Progenitor cell of endocrine pancreas (in vitro differentiated cells): ENCODE data around the gene MTARC2. TPM values are rescaled to one million over a fixed set of nuclear protein-coding genes. Genes with fewer than 3 reads are reported as not detected.
"Not testable (repeated sequence)": the region's sequence is repeated elsewhere in the genome, so short reads cannot be mapped to it uniquely, and the experiment has no call there.

Source experiments
- DNase-seq: peaks from one replicate; pipeline ENCODE4 v3.0.0; 2021; ENCODE audit warnings: low spot score; ENCODE audit not compliant: unreplicated experiment
- H3K27ac Mint-ChIP-seq: 2 replicates; pipeline ENCODE4 v1.8.0; 2021; ENCODE audit warnings: mild to moderate bottlenecking, moderate library complexity, mixed read lengths
- H3K27me3 Mint-ChIP-seq: 2 replicates; pipeline ENCODE4 v1.8.0; 2021; ENCODE audit warnings: mixed read lengths
- H3K36me3 Mint-ChIP-seq: 2 replicates; pipeline ENCODE4 v1.8.0; 2022; ENCODE audit warnings: mixed read lengths; ENCODE audit not compliant: insufficient read depth
- H3K4me1 Mint-ChIP-seq: 2 replicates; pipeline ENCODE4 v1.8.0; 2021; ENCODE audit warnings: low read depth, mixed read lengths
- H3K4me3 Mint-ChIP-seq: 2 replicates; pipeline ENCODE4 v1.8.0; 2021; ENCODE audit warnings: low read depth, mild to moderate bottlenecking, moderate library complexity, mixed read lengths
- H3K9me3 Mint-ChIP-seq: 2 replicates; pipeline ENCODE4 v1.8.0; 2021; ENCODE audit warnings: low read depth, mixed read lengths
- total RNA-seq: library from RNA; stranded (reverse); gene quantifications from 2 replicates; pipeline ENCODE4 v1.2.1, GENCODE V29; 2021
- TF ChIP-seq, protein P1 (sequence below): fragments of 200-600 bp; sonication (generic); IDR thresholded peaks from one replicate; pipeline ENCODE4 v1.5.0; 2021; ENCODE audit warnings: antibody characterized with exemption, mild to moderate bottlenecking; ENCODE audit not compliant: unreplicated experiment

Gene MTARC2
- total RNA-seq, 1 donor from 2014 or later: 14.3 TPM

DNA sequence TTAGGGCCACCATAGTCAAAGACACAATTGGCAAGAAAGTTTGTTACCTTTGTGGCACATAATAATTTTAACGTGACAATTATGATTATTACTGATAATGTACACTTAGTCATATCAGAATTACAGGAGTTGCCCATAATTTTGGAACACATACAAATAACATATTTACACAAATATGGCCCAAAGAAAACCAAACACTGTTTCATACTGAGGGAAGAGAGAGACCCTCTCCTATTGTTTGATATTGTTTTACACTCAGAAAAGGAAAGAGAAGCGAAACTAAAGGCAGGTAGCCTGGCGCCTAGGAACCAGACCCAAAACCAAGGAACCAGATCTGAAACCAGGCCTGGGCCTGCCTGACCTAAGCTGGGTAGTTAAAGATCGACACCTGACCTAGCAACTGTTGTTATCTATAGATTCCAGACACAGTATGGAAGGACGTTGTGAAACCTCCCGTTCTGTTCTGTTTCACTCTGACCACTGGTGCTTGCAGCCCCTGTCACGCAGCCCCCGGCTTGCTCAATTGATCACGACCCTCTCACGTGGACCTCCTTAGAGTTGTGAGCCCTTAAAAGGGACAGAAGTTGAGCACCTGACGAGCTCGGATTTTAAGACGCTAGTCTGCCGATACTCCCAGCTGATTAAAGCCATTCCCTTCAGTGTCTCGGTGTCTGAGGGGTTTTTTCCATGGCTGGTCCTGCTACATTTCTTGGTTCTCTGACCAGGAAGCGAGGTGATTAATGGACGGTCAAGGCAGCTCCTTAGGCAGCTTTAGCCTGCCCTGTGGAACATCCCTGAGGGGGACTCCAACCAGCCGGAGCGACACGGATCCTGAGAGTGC, 30.1 kb upstream of the MTARC2 start:
- no peak for DNase-seq
- Mint-ChIP-seq H3K4me3 (no peak overlapping the region), H3K27ac (no peak overlapping the region), H3K4me1 (peaks cover 2% of the 10 kb centered on the region), H3K36me3 (no peaks in the 10 kb centered on the region), H3K27me3 (peaks cover 3% of the 10 kb centered on the region), H3K9me3 (peaks cover 18% of the 10 kb centered on the region)
- TF ChIP-seq, protein P1, sequence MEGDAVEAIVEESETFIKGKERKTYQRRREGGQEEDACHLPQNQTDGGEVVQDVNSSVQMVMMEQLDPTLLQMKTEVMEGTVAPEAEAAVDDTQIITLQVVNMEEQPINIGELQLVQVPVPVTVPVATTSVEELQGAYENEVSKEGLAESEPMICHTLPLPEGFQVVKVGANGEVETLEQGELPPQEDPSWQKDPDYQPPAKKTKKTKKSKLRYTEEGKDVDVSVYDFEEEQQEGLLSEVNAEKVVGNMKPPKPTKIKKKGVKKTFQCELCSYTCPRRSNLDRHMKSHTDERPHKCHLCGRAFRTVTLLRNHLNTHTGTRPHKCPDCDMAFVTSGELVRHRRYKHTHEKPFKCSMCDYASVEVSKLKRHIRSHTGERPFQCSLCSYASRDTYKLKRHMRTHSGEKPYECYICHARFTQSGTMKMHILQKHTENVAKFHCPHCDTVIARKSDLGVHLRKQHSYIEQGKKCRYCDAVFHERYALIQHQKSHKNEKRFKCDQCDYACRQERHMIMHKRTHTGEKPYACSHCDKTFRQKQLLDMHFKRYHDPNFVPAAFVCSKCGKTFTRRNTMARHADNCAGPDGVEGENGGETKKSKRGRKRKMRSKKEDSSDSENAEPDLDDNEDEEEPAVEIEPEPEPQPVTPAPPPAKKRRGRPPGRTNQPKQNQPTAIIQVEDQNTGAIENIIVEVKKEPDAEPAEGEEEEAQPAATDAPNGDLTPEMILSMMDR: no peak

DNA sequence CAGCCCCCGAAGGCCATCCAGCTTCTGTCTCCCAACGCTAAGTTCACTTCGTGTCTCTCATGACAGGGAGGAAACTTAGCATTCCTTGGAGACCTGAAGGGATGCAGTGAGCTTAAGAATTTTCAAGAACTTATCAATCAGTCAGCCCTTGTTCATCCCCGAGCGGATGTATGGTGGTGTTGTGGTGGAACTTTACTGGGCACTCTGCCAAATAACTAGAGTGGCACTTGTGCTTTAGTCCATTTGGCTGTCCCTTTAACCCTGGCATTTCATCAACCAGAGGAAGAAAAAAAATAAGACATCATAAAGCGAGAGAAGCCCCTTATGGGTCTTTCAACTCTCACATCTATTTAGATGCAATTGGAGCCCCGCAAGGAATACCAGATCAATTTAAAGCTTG, 26.9 kb upstream of the MTARC2 start:
- not testable (repeated sequence) for H3K4me1 Mint-ChIP-seq, H3K27ac Mint-ChIP-seq, H3K36me3 Mint-ChIP-seq, H3K27me3 Mint-ChIP-seq, DNase-seq, H3K4me3 Mint-ChIP-seq
- H3K9me3 Mint-ChIP-seq: peaks cover 16% of the 10 kb centered on the region

DNA sequence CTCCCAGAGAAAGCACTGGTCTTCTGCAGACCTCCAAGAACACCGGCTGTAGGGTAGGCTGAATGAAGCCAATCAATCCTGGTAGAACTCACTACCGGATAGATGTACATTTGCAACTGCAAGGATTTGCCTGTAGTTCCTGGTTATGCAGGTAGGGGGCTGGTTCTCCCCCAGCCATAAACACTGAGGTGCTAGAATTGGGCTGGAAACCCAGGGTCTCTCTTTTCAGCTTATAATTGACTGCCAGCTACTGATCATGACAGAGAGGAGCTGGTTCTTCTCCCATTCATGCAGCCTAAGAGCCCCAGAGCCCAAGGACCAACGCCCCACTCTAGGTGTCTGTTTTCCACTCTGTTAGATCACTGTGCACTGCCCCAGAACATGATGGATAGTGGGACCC, 21.5 kb upstream of the MTARC2 start:
- no peak for DNase-seq
- Mint-ChIP-seq H3K36me3 (no peaks in the 10 kb centered on the region), H3K4me3 (no peak overlapping the region), H3K27ac (no peak overlapping the region), H3K9me3 (peaks cover 4% of the 10 kb centered on the region), H3K4me1 (no peaks in the 10 kb centered on the region), H3K27me3 (no peaks in the 10 kb centered on the region)
- TF ChIP-seq, protein P1: peak; percentile 26

DNA sequence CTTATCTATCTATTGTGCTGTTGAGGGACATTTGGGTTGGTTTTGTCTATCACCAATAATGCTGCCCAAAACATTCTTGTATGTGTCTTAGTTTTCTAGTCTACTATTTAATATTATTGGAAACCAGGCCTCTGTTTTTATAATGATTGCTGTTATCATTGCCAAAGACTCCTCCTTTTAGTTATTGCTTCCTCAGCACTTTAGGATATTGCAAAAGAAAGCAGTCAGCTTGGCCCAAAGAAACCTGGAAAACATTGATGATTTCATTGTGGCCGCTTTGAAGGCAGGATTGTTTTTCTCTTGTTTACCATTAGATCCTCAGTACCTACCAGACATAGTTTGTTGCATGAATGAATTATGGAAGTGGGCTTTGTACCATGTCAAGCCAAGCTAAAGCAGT, 20.6 kb upstream of the MTARC2 start:
- TF ChIP-seq, protein P1: no peak
- Mint-ChIP-seq H3K27me3 (no peaks in the 10 kb centered on the region), H3K9me3 (peaks cover 4% of the 10 kb centered on the region), H3K36me3 (no peaks in the 10 kb centered on the region), H3K27ac (no peak overlapping the region), H3K4me1 (peaks cover 2% of the 10 kb centered on the region), H3K4me3 (no peak overlapping the region)
- no peak for DNase-seq

DNA sequence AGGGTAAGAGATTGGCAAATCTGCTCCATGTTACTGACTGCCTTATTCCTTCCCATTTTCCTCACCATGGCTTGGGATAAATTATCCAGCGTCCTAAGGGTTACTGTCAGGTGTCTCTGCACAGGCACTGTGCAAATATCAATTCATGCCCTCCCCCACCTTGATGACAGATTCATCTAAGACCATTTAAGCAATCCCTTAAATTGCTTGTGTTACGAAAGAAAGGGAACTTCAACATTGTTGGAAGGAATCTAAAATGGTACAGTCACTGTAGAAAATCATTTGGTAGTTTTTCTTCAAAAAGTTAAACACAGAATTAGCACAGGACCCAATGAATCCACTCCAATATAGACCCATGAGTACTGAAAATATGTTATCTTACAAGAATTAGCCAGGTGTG, 17.6 kb upstream of the MTARC2 start:
- Mint-ChIP-seq H3K9me3 (no peaks in the 10 kb centered on the region), H3K36me3 (no peaks in the 10 kb centered on the region), H3K4me1 (peaks cover 2% of the 10 kb centered on the region), H3K27ac (no peak overlapping the region), H3K4me3 (no peak overlapping the region), H3K27me3 (no peaks in the 10 kb centered on the region)
- TF ChIP-seq, protein P1: no peak
- DNase-seq: no peak

DNA sequence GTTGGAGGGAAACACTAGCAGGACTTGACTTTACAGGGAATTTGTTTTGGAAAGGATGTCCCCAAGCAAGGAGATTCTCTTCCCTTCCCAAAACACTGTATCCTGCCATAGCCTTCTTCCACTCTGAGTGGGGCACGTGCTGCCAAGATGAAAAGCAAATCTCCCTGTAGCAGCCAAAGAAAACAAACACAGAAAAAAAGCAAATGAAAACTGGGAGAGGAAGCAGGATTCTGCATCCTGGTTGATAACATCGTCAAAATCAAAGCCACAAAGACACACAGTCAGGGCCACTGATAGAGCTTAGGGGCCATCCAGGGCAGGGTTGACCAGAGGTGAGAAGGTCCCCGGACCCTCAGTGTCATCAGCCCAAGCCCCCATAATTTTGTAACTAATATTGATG, 16.0 kb upstream of the MTARC2 start:
- H3K36me3 Mint-ChIP-seq: no peaks in the 10 kb centered on the region
- H3K9me3 Mint-ChIP-seq: no peaks in the 10 kb centered on the region
- no peaks in the 10 kb centered on the region for H3K27me3 Mint-ChIP-seq
- TF ChIP-seq, protein P1: no peak
- no peak overlapping the region for H3K27ac Mint-ChIP-seq
- no peak for DNase-seq
- H3K4me1 Mint-ChIP-seq: peaks cover 2% of the 10 kb centered on the region
- no peak overlapping the region for H3K4me3 Mint-ChIP-seq
